Smooth muscle cell (in vitro differentiated cells): ENCODE measurements around the gene ECHS1. TPM values are rescaled to one million over a fixed set of nuclear protein-coding genes. Genes with fewer than 3 reads are reported as not detected.

Experiments used
- DNase-seq: peaks from one replicate; lab custom pipeline; 2025; ENCODE audit not compliant: unreplicated experiment; lab: John Stamatoyannopoulos, UW
- H2AFZ ChIP-seq: fragments of 200-600 bp; sonication (generic); 2 replicates; pipeline ENCODE4 v1.6.0; 2016; ENCODE audit warnings: antibody characterized with exemption, low read depth, mild to moderate bottlenecking
- H3F3A ChIP-seq: fragments of 200-600 bp; sonication (generic); 2 replicates; pipeline ENCODE4 v1.6.0; 2017; ENCODE audit warnings: antibody characterized with exemption, low read depth
- H3K27ac ChIP-seq: fragments of 200-600 bp; sonication (generic); 2 replicates; pipeline ENCODE4 v1.5.1; 2016; ENCODE audit warnings: low read depth, mild to moderate bottlenecking
- H3K27me3 ChIP-seq: fragments of 200-600 bp; sonication (generic); 2 replicates; pipeline ENCODE4 v1.6.1; 2016; ENCODE audit warnings: low read depth, mild to moderate bottlenecking
- H3K36me3 ChIP-seq: fragments of 200-600 bp; sonication (generic); 2 replicates; pipeline ENCODE4 v1.5.1; 2016; ENCODE audit warnings: low read depth
- H3K4me1 ChIP-seq: fragments of 200-600 bp; sonication (generic); 2 replicates; pipeline ENCODE4 v1.5.1; 2016; ENCODE audit warnings: low read depth
- H3K4me2 ChIP-seq: fragments of 200-600 bp; sonication (generic); 2 replicates; pipeline ENCODE4 v1.6.0; 2016; ENCODE audit warnings: mild to moderate bottlenecking
- H3K4me3 ChIP-seq: fragments of 200-600 bp; sonication (generic); 2 replicates; pipeline ENCODE4 v1.5.1; 2016; ENCODE audit warnings: mild to moderate bottlenecking
- H3K79me2 ChIP-seq: fragments of 200-600 bp; sonication (generic); 2 replicates; pipeline ENCODE4 v1.6.0; 2016; ENCODE audit warnings: low read depth, mild to moderate bottlenecking
- H3K9ac ChIP-seq: fragments of 200-600 bp; sonication (generic); 2 replicates; pipeline ENCODE4 v1.6.0; 2016; ENCODE audit warnings: low read depth
- H3K9me3 ChIP-seq: fragments of 200-600 bp; sonication (generic); replicated peaks from 2 replicates; pipeline ENCODE4 v1.5.1; 2016; ENCODE audit warnings: low read depth
- H4K20me1 ChIP-seq: fragments of 200-600 bp; sonication (generic); 2 replicates; pipeline ENCODE4 v1.6.0; 2016; ENCODE audit warnings: low read depth
- WGBS: methylation state at CpG from one replicate; pipeline ENCODE4 v1.1.7; 2016; ENCODE audit warnings: low lambda C conversion rate; 5-methylcytosine and 5-hydroxymethylcytosine counted together
- polyA plus RNA-seq: library from polyadenylated mRNA; unstranded; fragments of >200 nt; fragmentation: Nextera tagmentation; extraction: Ambion mirVana; gene quantifications from 2 replicates; pipeline ENCODE4 v1.2.1, GENCODE V29; 2016
- total RNA-seq: library from RNA; depleted of rRNA; stranded (reverse); fragments of >200 nt; gene quantifications from 2 replicates; pipeline ENCODE4 v1.2.3, GENCODE V29; 2014
- TF ChIP-seq, protein P1 (sequence below): fragments of 200-600 bp; sonication (generic); IDR thresholded peaks from 2 replicates; pipeline ENCODE4 v1.5.1; 2017; ENCODE audit warnings: borderline replicate concordance, mild to moderate bottlenecking, antibody characterized with exemption; ENCODE audit not compliant: insufficient read depth, poor library complexity, severe bottlenecking

The ECHS1 gene
- total and polyA plus RNA-seq, 2 experiments from 2014 or later = 63.8 to 112 TPM

DNA sequence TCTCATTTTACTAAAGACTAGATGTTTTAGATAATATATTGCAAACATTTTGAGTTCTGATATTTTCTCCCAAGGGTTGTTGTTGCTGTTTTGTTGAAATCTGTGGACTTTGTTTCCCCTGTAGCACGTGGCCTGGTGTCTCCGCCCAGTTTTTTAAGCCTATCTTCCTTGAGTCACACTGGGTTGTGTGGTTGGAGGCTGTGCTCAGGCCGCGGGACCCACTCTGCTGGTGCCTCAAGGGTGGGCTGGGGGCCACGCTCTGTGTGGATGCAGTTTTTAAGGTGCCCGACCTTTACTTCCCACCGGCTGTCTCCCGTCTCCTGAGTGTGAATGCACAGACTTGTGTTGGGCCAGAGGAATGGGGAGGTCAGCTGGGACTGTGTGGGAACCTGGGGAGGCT, 30.2 kb downstream of the ECHS1 start:
- Histone ChIP-seq H3K9me3 (no peaks in the 10 kb centered on the region), H3K27ac (no peak overlapping the region), H3K36me3 (no peaks in the 10 kb centered on the region), H4K20me1 (no peaks in the 10 kb centered on the region), H3F3A (no peaks in the 10 kb centered on the region), H2AFZ (no peak overlapping the region), H3K4me1 (no peaks in the 10 kb centered on the region), H3K27me3 (no peaks in the 10 kb centered on the region), H3K4me3 (no peak overlapping the region), H3K79me2 (no peaks in the 10 kb centered on the region), H3K9ac (no peak overlapping the region), H3K4me2 (no peak overlapping the region)
- TF ChIP-seq, protein P1, sequence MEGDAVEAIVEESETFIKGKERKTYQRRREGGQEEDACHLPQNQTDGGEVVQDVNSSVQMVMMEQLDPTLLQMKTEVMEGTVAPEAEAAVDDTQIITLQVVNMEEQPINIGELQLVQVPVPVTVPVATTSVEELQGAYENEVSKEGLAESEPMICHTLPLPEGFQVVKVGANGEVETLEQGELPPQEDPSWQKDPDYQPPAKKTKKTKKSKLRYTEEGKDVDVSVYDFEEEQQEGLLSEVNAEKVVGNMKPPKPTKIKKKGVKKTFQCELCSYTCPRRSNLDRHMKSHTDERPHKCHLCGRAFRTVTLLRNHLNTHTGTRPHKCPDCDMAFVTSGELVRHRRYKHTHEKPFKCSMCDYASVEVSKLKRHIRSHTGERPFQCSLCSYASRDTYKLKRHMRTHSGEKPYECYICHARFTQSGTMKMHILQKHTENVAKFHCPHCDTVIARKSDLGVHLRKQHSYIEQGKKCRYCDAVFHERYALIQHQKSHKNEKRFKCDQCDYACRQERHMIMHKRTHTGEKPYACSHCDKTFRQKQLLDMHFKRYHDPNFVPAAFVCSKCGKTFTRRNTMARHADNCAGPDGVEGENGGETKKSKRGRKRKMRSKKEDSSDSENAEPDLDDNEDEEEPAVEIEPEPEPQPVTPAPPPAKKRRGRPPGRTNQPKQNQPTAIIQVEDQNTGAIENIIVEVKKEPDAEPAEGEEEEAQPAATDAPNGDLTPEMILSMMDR = no peak
- 86% methylated on average over 8 of the region's 8 CpGs for WGBS
- DNase-seq = no peak

DNA sequence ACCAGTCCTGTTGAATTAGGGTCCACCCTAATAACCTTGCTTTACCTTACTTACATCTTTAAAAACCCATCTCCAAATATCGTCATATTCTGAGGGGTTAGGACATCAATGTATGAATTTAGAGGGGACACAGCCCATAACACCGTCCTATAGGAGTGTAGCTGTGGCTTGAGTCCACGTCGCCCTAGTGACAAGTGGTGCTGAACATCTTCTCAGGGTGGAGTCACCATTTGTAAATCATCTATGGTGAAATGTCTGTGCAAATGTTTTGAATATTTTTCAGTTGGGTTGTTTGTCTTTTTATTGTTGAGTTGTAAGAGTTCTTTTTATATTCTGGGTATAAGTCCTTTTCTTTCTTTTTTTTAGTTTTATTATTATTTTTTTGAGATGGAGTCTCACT, 31.2 kb downstream of the ECHS1 start:
- no peak overlapping the region for H3K4me3 ChIP-seq
- H3K9ac ChIP-seq = no peak overlapping the region
- no peak overlapping the region for H3K4me2 ChIP-seq
- 94% methylated on average over 4 of the region's 4 CpGs for WGBS
- H3K4me1 ChIP-seq = no peaks in the 10 kb centered on the region
- H3K79me2 ChIP-seq = no peaks in the 10 kb centered on the region
- no peaks in the 10 kb centered on the region for H3F3A ChIP-seq
- peaks cover 5% of the 10 kb centered on the region for H3K27me3 ChIP-seq
- TF ChIP-seq, protein P1 = no peak
- no peak for DNase-seq
- no peaks in the 10 kb centered on the region for H3K36me3 ChIP-seq
- no peaks in the 10 kb centered on the region for H4K20me1 ChIP-seq
- H2AFZ ChIP-seq = no peak overlapping the region
- no peaks in the 10 kb centered on the region for H3K9me3 ChIP-seq
- no peak overlapping the region for H3K27ac ChIP-seq

DNA sequence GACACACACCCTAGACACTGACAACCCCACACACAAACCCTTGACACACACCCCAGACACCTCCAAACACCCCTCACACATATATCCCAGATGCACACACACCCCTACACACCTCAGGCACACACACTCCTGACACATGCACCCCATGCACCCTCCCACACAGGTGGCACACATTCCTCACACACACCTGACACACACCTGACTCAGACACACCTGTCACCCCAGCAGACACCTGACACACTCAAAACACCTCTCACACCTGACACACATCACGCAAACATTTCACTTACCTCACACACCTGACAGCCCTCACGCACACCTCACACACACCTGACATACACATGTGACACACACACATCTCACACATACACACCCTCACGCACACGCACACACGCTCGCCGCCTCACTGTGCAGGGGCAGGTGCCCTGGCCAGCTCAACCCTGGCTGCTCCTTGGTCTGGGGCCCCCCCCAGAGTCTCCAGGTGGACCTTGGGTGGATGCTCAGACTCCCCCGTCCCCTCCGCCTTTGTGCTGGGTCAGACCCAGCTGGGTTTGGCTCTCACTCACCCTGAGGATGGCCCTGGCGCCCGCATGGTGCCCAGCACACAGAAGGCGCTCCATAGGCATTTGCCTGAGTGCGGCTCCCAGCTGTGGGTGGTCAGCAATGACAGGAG, 33.3 kb downstream of the ECHS1 start:
- no peak overlapping the region for H3K4me2 ChIP-seq
- no peak overlapping the region for H2AFZ ChIP-seq
- no peak for DNase-seq
- TF ChIP-seq, protein P1 = no peak
- H3K79me2 ChIP-seq = no peaks in the 10 kb centered on the region
- H3K9ac ChIP-seq = no peak overlapping the region
- WGBS = 95% methylated on average over 13 of the region's 13 CpGs
- no peaks in the 10 kb centered on the region for H3F3A ChIP-seq
- no peak overlapping the region for H3K27ac ChIP-seq
- no peaks in the 10 kb centered on the region for H4K20me1 ChIP-seq
- no peaks in the 10 kb centered on the region for H3K9me3 ChIP-seq
- H3K27me3 ChIP-seq = peaks cover 27% of the 10 kb centered on the region
- no peaks in the 10 kb centered on the region for H3K36me3 ChIP-seq
- H3K4me3 ChIP-seq = no peak overlapping the region
- no peaks in the 10 kb centered on the region for H3K4me1 ChIP-seq
